CD4-positive, alpha-beta T cell treated with Interferon alpha-2 for 1 hour (primary cell): Measurements from ENCODE around the gene CLTRN.

Experiments
- DNase-seq, 2 donors: peaks; one replicate each; pipeline ENCODE4 v3.0.0-alpha.2; 2020 to 2022

CLTRN gene

GRCh38 chrX:15646543-15646942 lies 18.1 kb downstream of the CLTRN start:
- DNase-seq: no peak

- DNase-seq: no peak
These were observed 18.6 kb downstream of the CLTRN start for GRCh38 chrX:15646031-15646430.

GRCh38 chrX:15645266-15645665 lies 19.3 kb downstream of the CLTRN start:
- no peak for DNase-seq

GRCh38 chrX:15644560-15644872 lies 20.1 kb downstream of the CLTRN start:
- DNase-seq: no peak

DNA sequence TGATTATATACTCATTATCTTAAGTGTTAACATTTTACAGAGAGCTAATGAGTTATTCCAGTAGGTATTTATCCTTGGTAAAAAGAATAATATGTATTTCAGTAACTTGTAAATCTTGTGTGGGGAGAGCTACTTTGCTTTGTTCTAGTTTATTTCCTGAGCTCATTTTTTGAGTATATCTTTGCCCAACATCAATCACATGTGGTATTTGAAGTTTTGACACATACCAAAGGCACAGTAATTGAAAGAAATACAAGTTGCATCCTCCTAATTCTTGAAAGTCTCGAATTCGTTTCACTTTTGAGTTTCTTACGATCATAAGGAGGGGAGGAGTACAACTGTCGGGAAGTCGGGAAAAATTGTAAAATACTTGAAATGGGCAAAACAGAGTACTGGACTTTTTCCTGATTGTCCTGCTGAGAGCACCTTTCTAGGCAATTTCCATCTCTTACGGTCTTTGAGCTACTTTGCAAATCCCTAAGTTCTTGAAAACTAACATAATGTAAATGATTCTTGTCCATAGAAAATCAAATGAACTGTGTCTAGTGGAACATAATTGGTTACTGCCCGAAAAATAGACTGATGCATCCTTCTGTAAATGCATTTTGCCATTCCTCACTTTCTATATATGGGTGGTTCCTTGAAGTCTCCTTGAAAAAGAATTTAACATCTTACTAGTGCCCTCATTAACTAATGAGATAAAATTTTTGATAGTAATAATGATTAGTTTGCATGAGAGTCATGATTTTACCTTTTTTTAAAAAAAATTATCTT lies 20.6 kb downstream of the CLTRN start:
- no peak for DNase-seq

- no peak for DNase-seq
These were observed 33.0 kb downstream of the CLTRN start for GRCh38 chrX:15631637-15632036.

DNA sequence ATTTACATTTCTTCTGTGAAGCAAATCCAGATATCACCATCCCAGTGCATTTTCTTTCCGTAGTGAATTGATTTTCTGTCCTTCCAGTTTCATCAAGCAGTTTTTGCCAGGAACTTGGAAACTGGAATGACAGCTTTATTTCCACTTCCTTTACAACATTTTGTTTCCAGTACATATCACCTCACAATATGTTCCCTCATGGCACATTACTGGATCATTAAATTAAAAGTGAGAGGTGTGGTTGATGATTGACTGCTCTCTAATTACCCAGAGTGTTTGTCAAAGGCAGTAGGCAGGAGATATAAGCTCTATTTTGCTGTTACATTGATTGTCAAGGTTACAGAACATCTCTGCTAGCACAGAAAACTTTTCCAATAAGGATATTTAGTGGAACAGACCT lies 41.6 kb downstream of the CLTRN start:
- no peak for DNase-seq

- no peak for DNase-seq
These were observed 45.4 kb downstream of the CLTRN start for GRCh38 chrX:15619053-15619755.

GRCh38 chrX:15617111-15617510 lies 47.5 kb downstream of the CLTRN start:
- no peak for DNase-seq

DNA sequence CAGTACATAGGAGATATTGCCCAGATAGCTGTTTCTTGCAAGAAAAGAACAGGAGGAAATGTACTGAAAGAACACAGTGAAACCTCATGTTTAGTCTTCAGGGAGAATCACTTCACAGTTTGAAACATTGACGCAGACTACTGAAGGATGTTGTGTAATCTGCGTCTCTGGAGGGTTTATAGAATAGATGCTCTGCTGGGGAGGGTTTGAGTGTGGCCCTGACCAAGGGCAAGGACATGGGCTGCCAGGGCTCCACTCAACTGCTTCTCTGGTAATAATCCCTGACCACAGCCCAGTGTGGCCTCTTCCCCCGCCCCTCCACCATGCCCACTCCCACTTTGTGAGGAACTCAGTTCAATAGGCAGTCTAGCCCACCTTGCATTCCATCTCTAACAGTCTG lies 48.1 kb downstream of the CLTRN start:
- no peak for DNase-seq

DNA sequence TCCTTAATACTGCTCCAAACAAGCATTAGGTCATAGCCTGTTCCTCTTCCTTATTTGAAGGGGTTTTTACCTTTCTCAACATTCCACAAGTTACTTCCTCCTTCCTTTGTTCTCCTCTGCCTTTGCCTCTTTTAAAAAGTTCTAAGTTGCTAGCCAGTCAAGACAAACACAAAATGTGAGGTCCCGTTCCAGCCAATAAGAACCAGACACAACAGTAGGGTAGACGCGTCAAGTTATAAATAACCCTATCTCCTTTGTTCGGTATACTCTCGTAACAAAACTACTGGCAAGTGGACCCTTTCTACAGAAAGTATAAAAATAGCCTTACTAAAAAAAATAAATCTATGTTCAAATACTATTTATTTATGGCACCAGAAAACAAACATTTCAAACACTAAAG lies 57.5 kb downstream of the CLTRN start:
- no peak for DNase-seq

DNA sequence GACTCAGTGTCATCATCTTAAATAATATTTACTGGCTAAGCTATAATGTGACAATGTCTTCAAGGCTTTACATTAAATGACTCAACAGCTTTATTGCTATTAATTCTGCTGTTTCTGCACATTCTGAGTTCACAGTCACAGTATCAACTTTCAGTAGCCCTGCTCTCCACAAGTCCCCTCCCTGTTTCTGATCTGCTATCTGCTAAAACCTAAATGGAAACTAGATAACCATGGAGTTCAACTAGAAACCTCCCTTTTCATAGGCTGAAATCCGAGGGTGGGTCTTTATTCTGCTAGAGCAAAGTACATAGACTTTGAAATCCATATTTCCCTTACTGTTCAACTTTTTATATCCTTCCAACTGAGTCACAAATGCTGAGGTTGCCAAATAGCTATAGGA lies 58.5 kb downstream of the CLTRN start:
- no peak for DNase-seq

GRCh38 chrX:15605226-15605625 lies 59.4 kb downstream of the CLTRN start:
- no peak for DNase-seq

- DNase-seq: no peak
These were observed 61.8 kb downstream of the CLTRN start for GRCh38 chrX:15602761-15603160.

DNA sequence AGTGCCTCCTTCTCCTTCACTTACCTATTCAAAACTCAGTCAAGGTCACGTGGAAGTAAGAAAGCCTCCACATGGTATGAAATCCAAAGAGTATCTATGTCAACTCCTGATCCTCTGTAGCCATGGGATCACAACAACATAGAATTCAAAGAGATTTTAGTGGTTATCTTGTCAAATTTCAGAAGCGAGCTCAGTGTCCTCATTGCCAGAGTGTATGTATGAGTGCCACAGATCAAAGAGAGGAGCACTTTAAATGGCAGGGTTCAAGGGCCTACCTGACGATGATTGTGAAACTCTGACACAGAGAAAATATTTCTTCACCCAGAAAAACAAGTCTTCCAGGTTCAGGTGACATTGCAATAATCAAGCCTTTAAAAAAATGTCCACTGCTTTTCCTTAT lies 62.7 kb downstream of the CLTRN start:
- DNase-seq: no peak

GRCh38 chrX:15600745-15601144 lies 63.9 kb downstream of the CLTRN start, which contains the start of gene ACE2:
Gene ACE2 (minus strand): TSS chrX:15600960. CDS start chrX:15600911, 49 bp downstream.
- no peak for DNase-seq

- no peak for DNase-seq
These were observed 64.6 kb downstream of the CLTRN start for GRCh38 chrX:15600049-15600448.

- no peak for DNase-seq
These were observed 65.1 kb downstream of the CLTRN start for GRCh38 chrX:15599461-15599860.

DNA sequence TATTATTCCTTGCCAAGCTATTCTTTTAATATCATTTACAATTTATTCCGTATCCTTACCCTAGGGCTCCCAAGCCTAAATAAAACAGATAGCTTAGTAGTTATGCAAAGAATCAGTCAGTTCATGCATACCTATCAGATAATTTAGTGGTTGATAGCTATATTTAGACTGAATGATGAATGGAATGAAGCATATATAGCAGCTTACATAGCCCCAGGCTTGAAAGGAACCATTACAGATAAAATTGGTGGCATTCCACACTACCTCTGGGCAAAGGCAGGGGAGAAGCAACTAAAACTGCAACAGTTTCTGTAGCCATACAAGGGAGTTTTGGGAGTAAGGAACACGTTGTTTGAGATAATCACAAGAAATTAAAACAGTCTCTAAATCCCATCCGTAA lies 66.6 kb downstream of the CLTRN start:
- DNase-seq: no peak

GRCh38 chrX:15594371-15594770 lies 70.2 kb downstream of the CLTRN start:
- no peak for DNase-seq

GRCh38 chrX:15579778-15580747 lies 84.5 kb downstream of the CLTRN start:
- no peak for DNase-seq
